Suprapubic skin (tissue), 4 donors: ENCODE results near the gene PLB1. TPM values are rescaled to one million over a fixed set of nuclear protein-coding genes. Genes with fewer than 3 reads are reported as not detected.

Experiments used
- DNase-seq, 2 donors: peaks; one replicate each; pipeline ENCODE4 v3.0.0-alpha.2; 2019; ENCODE audit warnings: low spot score in 2 of 2
- H3K27ac ChIP-seq: fragments of 200-600 bp; sonication (generic); one replicate; pipeline ENCODE4 v1.5.1; 2019
- H3K27me3 ChIP-seq: fragments of 200-600 bp; sonication (generic); one replicate; pipeline ENCODE4 v1.5.1; 2019
- H3K36me3 ChIP-seq: fragments of 200-600 bp; sonication (generic); one replicate; pipeline ENCODE4 v1.5.1; 2019
- H3K4me1 ChIP-seq: fragments of 200-600 bp; sonication (generic); one replicate; pipeline ENCODE4 v1.5.1; 2019
- H3K4me3 ChIP-seq: fragments of 200-600 bp; sonication (generic); one replicate; pipeline ENCODE4 v1.5.1; 2019; ENCODE audit warnings: mild to moderate bottlenecking
- H3K9me3 ChIP-seq: fragments of 200-600 bp; sonication (generic); one replicate; pipeline ENCODE4 v1.5.1; 2019
- CTCF ChIP-seq, 2 donors: fragments of 200-600 bp in 1 of 2; fragments of 450-650 bp in 1 of 2; sonication (generic) in 1 of 2; IDR thresholded peaks; one replicate each; pipeline ENCODE4 v1.5.1; 2016 to 2019; ENCODE audit warnings: antibody characterized with exemption in 2 of 2, mild to moderate bottlenecking in 1 of 2, moderate library complexity in 1 of 2
- EP300 ChIP-seq: sonication (generic); formaldehyde crosslinking; IDR thresholded peaks from one replicate; pipeline ENCODE4 v1.6.1; 2017; ENCODE audit warnings: antibody characterized with exemption
- POLR2A ChIP-seq, 2 donors: fragments of 450-650 bp; IDR thresholded peaks; one replicate each; pipeline ENCODE4 v1.6.1; 2017; ENCODE audit warnings: antibody characterized with exemption in 2 of 2, mild to moderate bottlenecking in 2 of 2, moderate library complexity in 2 of 2
- POLR2AphosphoS5 ChIP-seq, 3 donors: sonication (generic); formaldehyde crosslinking; IDR thresholded peaks; one replicate each; pipeline ENCODE4 v1.6.1; 2017; ENCODE audit warnings: antibody characterized with exemption in 3 of 3
- WGBS: methylation state at CpG from one replicate; pipeline ENCODE4 v1.1.5; 2018; 5-methylcytosine and 5-hydroxymethylcytosine counted together
- total RNA-seq, 4 donors: library from RNA; depleted of rRNA; stranded (reverse); fragments of >200 nt; gene quantifications; one replicate each; pipeline ENCODE4 v1.1.0, GENCODE V29; 2016

The PLB1 gene
- total RNA-seq, 4 donors from 2014 or later = 3.9 to 21.6 (median 9.1) TPM

GRCh38 chr2:28616396-28616999 is 120.6 kb downstream of the PLB1 start:
- no peaks in the 10 kb centered on the region for H3K36me3 ChIP-seq
- H3K4me3 ChIP-seq = no peak overlapping the region
- TF ChIP-seq POLR2A (IDR thresholded peaks at IDR 0.05) = no peak
- TF ChIP-seq POLR2AphosphoS5 (IDR thresholded peaks at IDR 0.05) = no peak
- no peak for TF ChIP-seq EP300
- TF ChIP-seq CTCF (IDR thresholded peaks at IDR 0.05) = no peak
- DNase-seq = no peak
- no peak overlapping the region for H3K27ac ChIP-seq
- 40% methylated on average over 3 of the region's 3 CpGs for WGBS
- peaks cover 34% of the 10 kb centered on the region for H3K4me1 ChIP-seq
- H3K27me3 ChIP-seq = no peaks in the 10 kb centered on the region
- no peaks in the 10 kb centered on the region for H3K9me3 ChIP-seq

GRCh38 chr2:28617502-28618184 is 121.8 kb downstream of the PLB1 start:
- no peak overlapping the region for H3K27ac ChIP-seq
- no peak for TF ChIP-seq CTCF (IDR thresholded peaks at IDR 0.05)
- TF ChIP-seq POLR2A (IDR thresholded peaks at IDR 0.05) = no peak
- TF ChIP-seq POLR2AphosphoS5 (IDR thresholded peaks at IDR 0.05) = no peak
- TF ChIP-seq EP300 = no peak
- DNase-seq = no peak
- no peaks in the 10 kb centered on the region for H3K9me3 ChIP-seq
- H3K27me3 ChIP-seq = no peaks in the 10 kb centered on the region
- 94% methylated on average over 2 of the region's 3 CpGs for WGBS
- H3K4me3 ChIP-seq = no peak overlapping the region
- peaks cover 42% of the 10 kb centered on the region for H3K4me1 ChIP-seq
- H3K36me3 ChIP-seq = no peaks in the 10 kb centered on the region

- 89% methylated on average over 12 of the region's 12 CpGs for WGBS
- Histone ChIP-seq H3K4me3 (no peak overlapping the region), H3K4me1 (peaks cover 37% of the 10 kb centered on the region), H3K36me3 (no peaks in the 10 kb centered on the region), H3K27me3 (no peaks in the 10 kb centered on the region), H3K27ac (no peak overlapping the region), H3K9me3 (no peaks in the 10 kb centered on the region)
- TF ChIP-seq EP300 (no peak), POLR2A (IDR thresholded peaks at IDR 0.05) (no peak)
- no peak for DNase-seq
Measured at GRCh38 chr2:28618221-28619141, 122.6 kb downstream of the PLB1 start.

- no peak overlapping the region for H3K4me3 ChIP-seq
- H3K36me3 ChIP-seq = no peaks in the 10 kb centered on the region
- TF ChIP-seq CTCF (IDR thresholded peaks at IDR 0.05) (no peak), POLR2A (IDR thresholded peaks at IDR 0.05) (no peak), POLR2AphosphoS5 (IDR thresholded peaks at IDR 0.05) (no peak), EP300 (no peak)
- no peaks in the 10 kb centered on the region for H3K27me3 ChIP-seq
- DNase-seq = no peak
- H3K27ac ChIP-seq = no peak overlapping the region
- WGBS = 77% methylated on average over 10 of the region's 10 CpGs
- peaks cover 29% of the 10 kb centered on the region for H3K4me1 ChIP-seq
- no peaks in the 10 kb centered on the region for H3K9me3 ChIP-seq
Measured at GRCh38 chr2:28619213-28620196, 123.6 kb downstream of the PLB1 start.

- 100% methylated on average over 1 of the region's 5 CpGs for WGBS
- Histone ChIP-seq H3K36me3 (no peaks in the 10 kb centered on the region), H3K27ac (peak overlapping the region; percentile 90), H3K4me3 (no peak overlapping the region), H3K9me3 (no peaks in the 10 kb centered on the region), H3K27me3 (no peaks in the 10 kb centered on the region), H3K4me1 (peaks cover 37% of the 10 kb centered on the region)
- no peak for TF ChIP-seq POLR2A (IDR thresholded peaks at IDR 0.05)
- TF ChIP-seq POLR2AphosphoS5 (IDR thresholded peaks at IDR 0.05) = no peak
- no peak for TF ChIP-seq EP300
- no peak for TF ChIP-seq CTCF (IDR thresholded peaks at IDR 0.05)
- no peak for DNase-seq
Measured at GRCh38 chr2:28620291-28620793, 124.5 kb downstream of the PLB1 start.
